HEK293 (cell line): ENCODE data around the gene SPINDOC.

ENCODE experiments used
- CTCF ChIA-PET: fragments of 350-600 bp; formaldehyde crosslinking; extraction: SDS; loops from one replicate; lab custom pipeline; 2021; ENCODE audit warnings: antibody characterized with exemption; lab: Yijun Ruan, JAX
- POLR2A ChIA-PET: fragments of 300-600 bp; formaldehyde crosslinking; extraction: SDS; loops from one replicate; lab custom pipeline; 2020; ENCODE audit warnings: antibody characterized with exemption, inconsistent platforms; lab: Yijun Ruan, JAX
- H3K27ac ChIP-seq: fragments of 200-500 bp; sonication (Bioruptor generic); 2 replicates; pipeline ENCODE4 v1.5.1; 2014; ENCODE audit warnings: low read depth, low read length, control low read depth, inconsistent platforms; ENCODE audit errors: extremely low read depth
- H3K36me3 ChIP-seq, 2 experiments: fragments of 200-500 bp in 1 of 2; sonication (Bioruptor generic) in 1 of 2; 1 replicate in 1 of 2; 2 replicates in 1 of 2; pipeline ENCODE4 v1.5.1; 2014 to 2017; ENCODE audit warnings: inconsistent platforms in 2 of 2, low read length in 2 of 2; ENCODE audit not compliant: control insufficient read depth in 2 of 2, insufficient read depth in 1 of 2
- H3K4me1 ChIP-seq: fragments of 200-500 bp; sonication (Bioruptor generic); 2 replicates; pipeline ENCODE4 v1.5.1; 2014; ENCODE audit warnings: mild to moderate bottlenecking, low read length, inconsistent platforms; ENCODE audit not compliant: control insufficient read depth, insufficient read depth
- H3K4me3 ChIP-seq: 2 replicates; pipeline ENCODE4 v1.5.1; 2011; ENCODE audit warnings: low read depth, mild to moderate bottlenecking, control low read depth, low read length, moderate library complexity
- H3K9me3 ChIP-seq: fragments of 200-500 bp; sonication (Bioruptor generic); 2 replicates; pipeline ENCODE4 v1.5.1; 2014; ENCODE audit warnings: low read depth, low read length, inconsistent platforms; ENCODE audit not compliant: control insufficient read depth, insufficient read depth
- AEBP2 ChIP-seq: fragments of 450-650 bp; formaldehyde crosslinking; IDR thresholded peaks from 2 replicates; pipeline ENCODE4 v1.5.1; 2016; ENCODE audit warnings: missing biosample characterization, missing genetic modification characterization, borderline replicate concordance
- ELK4 ChIP-seq: IDR thresholded peaks from 2 replicates; pipeline ENCODE4 v1.6.1; 2011; ENCODE audit warnings: mild to moderate bottlenecking, low read depth, low read length, borderline replicate concordance
- GLIS2 ChIP-seq: fragments of 450-650 bp; formaldehyde crosslinking; IDR thresholded peaks from 2 replicates; pipeline ENCODE4 v1.5.1; 2016; ENCODE audit warnings: missing biosample characterization, missing genetic modification characterization
- INSM2 ChIP-seq: fragments of 450-650 bp; formaldehyde crosslinking; IDR thresholded peaks from 2 replicates; pipeline ENCODE4 v1.5.1; 2016; ENCODE audit warnings: missing biosample characterization, missing genetic modification characterization
- KLF10 ChIP-seq: fragments of 450-650 bp; IDR thresholded peaks from 2 replicates; pipeline ENCODE4 v1.5.1; 2018; ENCODE audit warnings: missing biosample characterization, mild to moderate bottlenecking, missing genetic modification characterization
- KLF8 ChIP-seq: fragments of 450-650 bp; formaldehyde crosslinking; IDR thresholded peaks from 2 replicates; pipeline ENCODE4 v1.5.1; 2016; ENCODE audit warnings: missing biosample characterization, missing genetic modification characterization
- MEIS1 ChIP-seq: sonication (generic); formaldehyde crosslinking; IDR thresholded peaks from 2 replicates; pipeline ENCODE4 v1.8.1; 2022; ENCODE audit warnings: missing genetic modification reagents, mild to moderate bottlenecking, borderline replicate concordance
- PRDM10 ChIP-seq: fragments of 450-650 bp; formaldehyde crosslinking; IDR thresholded peaks from 2 replicates; pipeline ENCODE4 v1.5.1; 2016; ENCODE audit warnings: missing biosample characterization, missing genetic modification characterization
- PRDM4 ChIP-seq: fragments of 450-650 bp; formaldehyde crosslinking; IDR thresholded peaks from 2 replicates; pipeline ENCODE4 v1.5.1; 2017; ENCODE audit warnings: missing biosample characterization, missing genetic modification characterization
- SCRT1 ChIP-seq: fragments of 450-650 bp; formaldehyde crosslinking; IDR thresholded peaks from 2 replicates; pipeline ENCODE4 v1.5.1; 2016; ENCODE audit warnings: missing biosample characterization, missing genetic modification characterization, borderline replicate concordance
- ZBTB48 ChIP-seq: fragments of 450-650 bp; formaldehyde crosslinking; IDR thresholded peaks from 2 replicates; pipeline ENCODE4 v1.5.1; 2016; ENCODE audit warnings: missing biosample characterization, missing genetic modification characterization
- ZFP3 ChIP-seq: fragments of 450-650 bp; formaldehyde crosslinking; IDR thresholded peaks from 2 replicates; pipeline ENCODE4 v1.5.1; 2016; ENCODE audit warnings: low read depth, missing biosample characterization, missing genetic modification characterization
- ZFP69B ChIP-seq: fragments of 450-650 bp; formaldehyde crosslinking; IDR thresholded peaks from 2 replicates; pipeline ENCODE4 v1.5.1; 2016; ENCODE audit warnings: missing biosample characterization, missing genetic modification characterization
- ZNF114 ChIP-seq: fragments of 450-650 bp; formaldehyde crosslinking; IDR thresholded peaks from 2 replicates; pipeline ENCODE4 v1.5.0; 2017; ENCODE audit warnings: missing biosample characterization, missing genetic modification characterization
- ZNF37A ChIP-seq: fragments of 450-650 bp; IDR thresholded peaks from 2 replicates; pipeline ENCODE4 v1.5.1; 2018; ENCODE audit warnings: missing biosample characterization, missing genetic modification characterization
- ZNF501 ChIP-seq: fragments of 450-650 bp; formaldehyde crosslinking; IDR thresholded peaks from 2 replicates; pipeline ENCODE4 v1.5.1; 2016; ENCODE audit warnings: missing biosample characterization, missing genetic modification characterization
- ZNF544 ChIP-seq: fragments of 450-650 bp; formaldehyde crosslinking; IDR thresholded peaks from 2 replicates; pipeline ENCODE4 v1.5.0; 2017; ENCODE audit warnings: missing biosample characterization, missing genetic modification characterization
- ZNF580 ChIP-seq: fragments of 450-650 bp; formaldehyde crosslinking; IDR thresholded peaks from 2 replicates; pipeline ENCODE4 v1.5.1; 2016; ENCODE audit warnings: missing biosample characterization, missing genetic modification characterization
- ZNF585B ChIP-seq: fragments of 450-650 bp; formaldehyde crosslinking; IDR thresholded peaks from 2 replicates; pipeline ENCODE4 v1.5.1; 2016; ENCODE audit warnings: missing biosample characterization, missing genetic modification characterization
- ZNF624 ChIP-seq: fragments of 450-650 bp; formaldehyde crosslinking; IDR thresholded peaks from 2 replicates; pipeline ENCODE4 v1.5.1; 2017; ENCODE audit warnings: missing biosample characterization, missing genetic modification characterization

SPINDOC gene

GRCh38 chr11:63849691-63850090, 36.4 kb downstream of the SPINDOC start:
- POLR2A ChIA-PET: interaction anchor here (0.9 to 1.8 kb wide), 2 partner anchors 10 to 12 kb away, joined by 4 to 7 read pairs; partner anchors contain the start of gene MARK2
- CTCF ChIA-PET: interaction anchor here (0.7 kb wide), 1 partner anchor 12 kb away, joined by 4 read pairs; no protein-coding TSS in a partner anchor
- TF ChIP-seq AEBP2 (tag by site-specific recombination) (no peak), ZNF585B (tag by site-specific recombination) (no peak), SCRT1 (tag by site-specific recombination) (no peak), KLF8 (tag by site-specific recombination) (no peak), PRDM4 (tag by site-specific recombination) (no peak), ELK4 (no peak), ZFP69B (tag by site-specific recombination) (no peak), KLF10 (tag by site-specific recombination) (no peak), ZNF37A (tag by site-specific recombination) (no peak), PRDM10 (tag by site-specific recombination) (no peak)
- no peaks in the 10 kb centered on the region for H3K4me1 ChIP-seq
- H3K36me3 ChIP-seq: peaks cover 0 to under 1% of the 10 kb centered on the region in 2 experiments; a peak in 2 of 3 replicates
- no peak overlapping the region for H3K27ac ChIP-seq
- H3K4me3 ChIP-seq: no peak overlapping the region
- no peaks in the 10 kb centered on the region for H3K9me3 ChIP-seq

GRCh38 chr11:63850920-63851319, 37.7 kb downstream of the SPINDOC start:
- no peak overlapping the region for H3K4me3 ChIP-seq
- no peaks in the 10 kb centered on the region; a peak in 1 of 3 replicates for H3K36me3 ChIP-seq
- H3K4me1 ChIP-seq: no peaks in the 10 kb centered on the region
- POLR2A ChIA-PET: interaction anchor here (0.8 to 1.8 kb wide), 2 partner anchors 11 to 292 kb away, joined by 4 to 7 read pairs; partner anchors contain the start of gene MARK2
- CTCF ChIA-PET: interaction anchor here (0.6 kb wide), 1 partner anchor 87 kb away, joined by 3 read pairs; no protein-coding TSS in a partner anchor
- H3K9me3 ChIP-seq: no peaks in the 10 kb centered on the region
- no peak overlapping the region for H3K27ac ChIP-seq
- TF ChIP-seq ZFP3 (no peak), ZNF580 (tag by site-specific recombination) (no peak), MEIS1 (CRISPR knock-in tag) (no peak), ZBTB48 (tag by site-specific recombination) (no peak), INSM2 (tag by site-specific recombination) (no peak), AEBP2 (tag by site-specific recombination) (no peak), ZNF501 (tag by site-specific recombination) (no peak), ZNF544 (no peak), GLIS2 (tag by site-specific recombination) (no peak), ELK4 (no peak), ZNF624 (tag by site-specific recombination) (no peak), ZNF114 (tag by site-specific recombination) (no peak)
